WTC11 (cell line): Measurements from ENCODE around the gene SPEN.

Experiments used
- ATF2 ChIP-seq: sonication (generic); formaldehyde crosslinking; IDR thresholded peaks from 2 replicates; pipeline ENCODE4 v1.8.1; 2022; ENCODE audit warnings: low read depth, missing genetic modification reagents, borderline replicate concordance
- CTCF ChIP-seq: fragments of 200-600 bp; IDR thresholded peaks from 2 replicates; pipeline ENCODE4 v1.8.0; 2022; ENCODE audit warnings: antibody characterized with exemption
- ESRRA ChIP-seq: sonication (generic); formaldehyde crosslinking; IDR thresholded peaks from 2 replicates; pipeline ENCODE4 v1.8.1; 2022; ENCODE audit warnings: mild to moderate bottlenecking, missing genetic modification reagents, borderline replicate concordance
- JUN ChIP-seq: sonication (generic); formaldehyde crosslinking; IDR thresholded peaks from 2 replicates; pipeline ENCODE4 v1.8.0; 2023; ENCODE audit warnings: mild to moderate bottlenecking, missing genetic modification reagents
- NFYB ChIP-seq: sonication (generic); formaldehyde crosslinking; conservative IDR thresholded peaks from 2 replicates; pipeline ENCODE4 v1.8.0; 2022; ENCODE audit warnings: low read depth, missing genetic modification reagents
- ZNF121 ChIP-seq: sonication (generic); formaldehyde crosslinking; IDR thresholded peaks from 2 replicates; pipeline ENCODE4 v1.8.0; 2023; ENCODE audit warnings: missing genetic modification reagents
- ZNF416 ChIP-seq: fragments of 250-450 bp; sonication (Bioruptor Pico); IDR thresholded peaks from 2 replicates; pipeline ENCODE4 v1.9.0; 2021; ENCODE audit warnings: mild to moderate bottlenecking, inconsistent platforms
- TF ChIP-seq, protein P1 (sequence below): sonication (generic); formaldehyde crosslinking; IDR thresholded peaks from 2 replicates; pipeline ENCODE4 v1.8.1; 2023; ENCODE audit warnings: mild to moderate bottlenecking, missing genetic modification reagents, moderate library complexity
- TF ChIP-seq, protein P2 (sequence below): sonication (generic); formaldehyde crosslinking; IDR thresholded peaks from 2 replicates; pipeline ENCODE4 v1.8.1; 2023; ENCODE audit warnings: mild to moderate bottlenecking, missing genetic modification reagents, moderate library complexity
- TF ChIP-seq, protein P3 (sequence below): sonication (generic); formaldehyde crosslinking; IDR thresholded peaks from 2 replicates; pipeline ENCODE4 v1.8.1; 2022; ENCODE audit warnings: low read depth, mild to moderate bottlenecking, moderate library complexity, missing genetic modification reagents, borderline replicate concordance

DNA sequence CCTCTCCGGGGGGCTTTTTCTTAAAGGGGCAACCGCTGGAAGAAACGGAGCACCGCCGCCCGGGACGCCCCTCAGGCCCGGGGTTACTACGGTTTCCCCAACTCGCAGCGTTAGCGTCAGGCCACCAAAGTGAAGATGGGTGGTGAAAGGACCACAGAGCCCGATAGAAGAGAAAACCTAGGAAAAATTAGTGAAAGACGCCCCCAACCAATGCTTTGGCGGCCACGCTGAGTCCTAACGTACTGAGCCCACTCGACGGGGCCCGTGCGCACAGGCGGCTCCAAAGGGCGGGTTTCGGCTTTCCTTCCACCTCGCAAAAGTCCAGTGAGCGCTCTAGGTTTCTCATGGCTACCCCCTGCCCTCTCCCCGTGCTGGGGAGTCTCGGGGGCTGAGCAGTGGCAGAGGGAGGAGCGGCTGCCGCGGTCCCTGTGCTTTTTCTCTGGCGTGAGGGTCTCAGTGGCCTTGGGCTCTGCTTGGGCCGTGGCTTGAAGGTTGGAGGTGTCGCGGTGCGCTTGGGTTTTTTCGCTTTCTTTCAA is 12.2 kb upstream of the SPEN start:
- no peak for TF ChIP-seq JUN (CRISPR knock-in tag)
- no peak for TF ChIP-seq NFYB (CRISPR knock-in tag)
- TF ChIP-seq ATF2 (CRISPR knock-in tag): no peak
- TF ChIP-seq ZNF121 (CRISPR knock-in tag): no peak
- TF ChIP-seq, protein P1, sequence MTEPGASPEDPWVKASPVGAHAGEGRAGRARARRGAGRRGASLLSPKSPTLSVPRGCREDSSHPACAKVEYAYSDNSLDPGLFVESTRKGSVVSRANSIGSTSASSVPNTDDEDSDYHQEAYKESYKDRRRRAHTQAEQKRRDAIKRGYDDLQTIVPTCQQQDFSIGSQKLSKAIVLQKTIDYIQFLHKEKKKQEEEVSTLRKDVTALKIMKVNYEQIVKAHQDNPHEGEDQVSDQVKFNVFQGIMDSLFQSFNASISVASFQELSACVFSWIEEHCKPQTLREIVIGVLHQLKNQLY (CRISPR knock-in tag): no peak
- no peak for TF ChIP-seq ESRRA
- no peak for TF ChIP-seq CTCF
- TF ChIP-seq ZNF416 (CRISPR knock-in tag): no peak
- TF ChIP-seq, protein P2, sequence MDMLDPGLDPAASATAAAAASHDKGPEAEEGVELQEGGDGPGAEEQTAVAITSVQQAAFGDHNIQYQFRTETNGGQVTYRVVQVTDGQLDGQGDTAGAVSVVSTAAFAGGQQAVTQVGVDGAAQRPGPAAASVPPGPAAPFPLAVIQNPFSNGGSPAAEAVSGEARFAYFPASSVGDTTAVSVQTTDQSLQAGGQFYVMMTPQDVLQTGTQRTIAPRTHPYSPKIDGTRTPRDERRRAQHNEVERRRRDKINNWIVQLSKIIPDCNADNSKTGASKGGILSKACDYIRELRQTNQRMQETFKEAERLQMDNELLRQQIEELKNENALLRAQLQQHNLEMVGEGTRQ (CRISPR knock-in tag): no peak
- TF ChIP-seq, protein P3, sequence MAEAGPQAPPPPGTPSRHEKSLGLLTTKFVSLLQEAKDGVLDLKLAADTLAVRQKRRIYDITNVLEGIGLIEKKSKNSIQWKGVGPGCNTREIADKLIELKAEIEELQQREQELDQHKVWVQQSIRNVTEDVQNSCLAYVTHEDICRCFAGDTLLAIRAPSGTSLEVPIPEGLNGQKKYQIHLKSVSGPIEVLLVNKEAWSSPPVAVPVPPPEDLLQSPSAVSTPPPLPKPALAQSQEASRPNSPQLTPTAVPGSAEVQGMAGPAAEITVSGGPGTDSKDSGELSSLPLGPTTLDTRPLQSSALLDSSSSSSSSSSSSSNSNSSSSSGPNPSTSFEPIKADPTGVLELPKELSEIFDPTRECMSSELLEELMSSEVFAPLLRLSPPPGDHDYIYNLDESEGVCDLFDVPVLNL (CRISPR knock-in tag): no peak
